ENCODE results near the gene MFAP3L.

DNA sequence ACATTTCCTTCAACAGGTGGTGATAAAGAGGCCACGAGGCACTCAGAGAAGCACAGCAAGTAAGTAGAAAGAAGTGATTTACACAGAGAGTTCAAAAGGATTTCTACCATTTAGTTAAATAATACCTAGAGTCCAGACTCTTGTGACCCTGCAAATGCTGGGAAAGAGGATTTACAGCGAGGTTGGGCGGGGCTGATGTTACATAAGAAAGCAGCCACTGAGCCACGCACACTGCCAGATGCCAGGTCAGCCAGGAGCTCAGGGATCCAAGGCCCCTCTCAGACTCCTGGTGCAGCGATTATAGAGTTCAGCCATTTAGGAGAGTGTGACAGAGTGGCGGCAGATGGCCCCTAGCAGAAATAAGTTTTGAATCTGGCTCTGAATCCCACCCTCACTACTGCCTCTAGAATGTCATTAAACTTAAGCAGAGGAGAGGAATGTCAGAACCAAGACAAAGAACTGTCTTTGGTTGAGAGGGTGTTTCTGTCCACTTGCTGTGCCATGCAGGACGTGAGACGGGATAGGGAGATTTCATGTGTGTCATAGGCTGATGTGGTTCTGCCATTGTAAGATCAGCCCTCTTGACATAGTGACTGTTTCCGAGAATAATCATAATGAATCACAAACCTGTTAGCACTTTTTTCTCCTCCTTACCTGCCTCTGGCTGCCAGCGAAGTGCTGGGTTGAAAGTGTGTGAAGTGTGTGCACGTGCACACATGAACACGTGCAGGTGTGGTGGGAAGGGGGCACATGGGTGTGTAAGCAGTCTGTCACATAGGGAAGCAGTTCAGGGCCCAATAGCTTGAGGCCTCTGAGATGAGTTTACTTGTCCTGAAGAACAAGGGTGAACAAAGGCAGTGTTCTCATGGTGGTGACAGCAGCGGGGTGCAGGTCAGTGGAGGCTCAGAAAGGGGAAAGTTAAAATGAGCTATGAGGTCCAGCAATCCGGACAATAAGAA lies 50.1 kb downstream of the MFAP3L start:
- TF ChIP-seq OSR1 (CRISPR knock-in tag; IDR thresholded peaks at IDR 0.05) (no peak), ZFP30 (CRISPR knock-in tag; IDR thresholded peaks at IDR 0.05) (no peak), ZFP3 (CRISPR knock-in tag; IDR thresholded peaks at IDR 0.05) (no peak), GLIS3 (CRISPR knock-in tag; IDR thresholded peaks at IDR 0.05) (no peak), RARB (CRISPR knock-in tag; IDR thresholded peaks at IDR 0.05) (no peak), TCF4 (CRISPR knock-in tag; IDR thresholded peaks at IDR 0.05; ENCODE audit: borderline replicate concordance) (no peak), ARNTL (CRISPR knock-in tag; IDR thresholded peaks at IDR 0.05; ENCODE audit: borderline replicate concordance, low read depth) (no peak), ZNF565 (CRISPR knock-in tag; conservative IDR thresholded peaks at IDR 0.05; ENCODE audit: low read depth) (no peak)
- TF ChIP-seq, protein P1, sequence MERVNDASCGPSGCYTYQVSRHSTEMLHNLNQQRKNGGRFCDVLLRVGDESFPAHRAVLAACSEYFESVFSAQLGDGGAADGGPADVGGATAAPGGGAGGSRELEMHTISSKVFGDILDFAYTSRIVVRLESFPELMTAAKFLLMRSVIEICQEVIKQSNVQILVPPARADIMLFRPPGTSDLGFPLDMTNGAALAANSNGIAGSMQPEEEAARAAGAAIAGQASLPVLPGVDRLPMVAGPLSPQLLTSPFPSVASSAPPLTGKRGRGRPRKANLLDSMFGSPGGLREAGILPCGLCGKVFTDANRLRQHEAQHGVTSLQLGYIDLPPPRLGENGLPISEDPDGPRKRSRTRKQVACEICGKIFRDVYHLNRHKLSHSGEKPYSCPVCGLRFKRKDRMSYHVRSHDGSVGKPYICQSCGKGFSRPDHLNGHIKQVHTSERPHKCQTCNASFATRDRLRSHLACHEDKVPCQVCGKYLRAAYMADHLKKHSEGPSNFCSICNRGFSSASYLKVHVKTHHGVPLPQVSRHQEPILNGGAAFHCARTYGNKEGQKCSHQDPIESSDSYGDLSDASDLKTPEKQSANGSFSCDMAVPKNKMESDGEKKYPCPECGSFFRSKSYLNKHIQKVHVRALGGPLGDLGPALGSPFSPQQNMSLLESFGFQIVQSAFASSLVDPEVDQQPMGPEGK (CRISPR knock-in tag; IDR thresholded peaks at IDR 0.05; ENCODE audit: borderline replicate concordance) = no peak
- TF ChIP-seq, protein P2, sequence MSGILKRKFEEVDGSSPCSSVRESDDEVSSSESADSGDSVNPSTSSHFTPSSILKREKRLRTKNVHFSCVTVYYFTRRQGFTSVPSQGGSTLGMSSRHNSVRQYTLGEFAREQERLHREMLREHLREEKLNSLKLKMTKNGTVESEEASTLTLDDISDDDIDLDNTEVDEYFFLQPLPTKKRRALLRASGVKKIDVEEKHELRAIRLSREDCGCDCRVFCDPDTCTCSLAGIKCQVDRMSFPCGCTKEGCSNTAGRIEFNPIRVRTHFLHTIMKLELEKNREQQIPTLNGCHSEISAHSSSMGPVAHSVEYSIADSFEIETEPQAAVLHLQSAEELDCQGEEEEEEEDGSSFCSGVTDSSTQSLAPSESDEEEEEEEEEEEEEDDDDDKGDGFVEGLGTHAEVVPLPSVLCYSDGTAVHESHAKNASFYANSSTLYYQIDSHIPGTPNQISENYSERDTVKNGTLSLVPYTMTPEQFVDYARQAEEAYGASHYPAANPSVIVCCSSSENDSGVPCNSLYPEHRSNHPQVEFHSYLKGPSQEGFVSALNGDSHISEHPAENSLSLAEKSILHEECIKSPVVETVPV (CRISPR knock-in tag; IDR thresholded peaks at IDR 0.05) = no peak
- TF ChIP-seq, protein P3, sequence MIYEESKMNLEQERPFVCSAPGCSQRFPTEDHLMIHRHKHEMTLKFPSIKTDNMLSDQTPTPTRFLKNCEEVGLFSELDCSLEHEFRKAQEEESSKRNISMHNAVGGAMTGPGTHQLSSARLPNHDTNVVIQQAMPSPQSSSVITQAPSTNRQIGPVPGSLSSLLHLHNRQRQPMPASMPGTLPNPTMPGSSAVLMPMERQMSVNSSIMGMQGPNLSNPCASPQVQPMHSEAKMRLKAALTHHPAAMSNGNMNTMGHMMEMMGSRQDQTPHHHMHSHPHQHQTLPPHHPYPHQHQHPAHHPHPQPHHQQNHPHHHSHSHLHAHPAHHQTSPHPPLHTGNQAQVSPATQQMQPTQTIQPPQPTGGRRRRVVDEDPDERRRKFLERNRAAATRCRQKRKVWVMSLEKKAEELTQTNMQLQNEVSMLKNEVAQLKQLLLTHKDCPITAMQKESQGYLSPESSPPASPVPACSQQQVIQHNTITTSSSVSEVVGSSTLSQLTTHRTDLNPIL (CRISPR knock-in tag; IDR thresholded peaks at IDR 0.05; ENCODE audit: low read depth) = no peak
